ENCODE data around the gene MYO10. TPM values are rescaled to one million over a fixed set of nuclear protein-coding genes. Genes with fewer than 3 reads are reported as not detected.

Gene MYO10
- total RNA-seq, 1 donor from 2014 or later: 4.6 TPM

GRCh38 chr5:16869821-16870796 lies 66.0 kb downstream of the MYO10 start:
- intact Hi-C loops (cut with DNase I): no loop called here
- DNase-seq (ENCODE audit: low spot score): no peak

GRCh38 chr5:16867577-16867953 lies 68.5 kb downstream of the MYO10 start:
- DNase-seq (ENCODE audit: low spot score): no peak
- intact Hi-C loops (cut with DNase I): no loop called here

GRCh38 chr5:16866795-16867576 lies 69.1 kb downstream of the MYO10 start:
- intact Hi-C loops (cut with DNase I): no loop called here

GRCh38 chr5:16866273-16866672 lies 69.8 kb downstream of the MYO10 start:
- no peak for DNase-seq (ENCODE audit: low spot score)
- intact Hi-C loops (cut with DNase I): no loop called here

More at GRCh38 chr5:16866795-16867576, 69.1 kb downstream of the MYO10 start:
- no peak for DNase-seq (ENCODE audit: low spot score)

- no peak for DNase-seq (ENCODE audit: low spot score)
- intact Hi-C loops (cut with DNase I): no loop called here
Observed at GRCh38 chr5:16865151-16865550, 70.9 kb downstream of the MYO10 start.

GRCh38 chr5:16864631-16865131 lies 71.4 kb downstream of the MYO10 start:
- intact Hi-C loops (cut with DNase I): no loop called here
- DNase-seq (ENCODE audit: low spot score): no peak

GRCh38 chr5:16863469-16863946 lies 72.6 kb downstream of the MYO10 start:
- no peak for DNase-seq (ENCODE audit: low spot score)
- intact Hi-C loops (cut with DNase I): no loop called here

GRCh38 chr5:16862777-16863176 lies 73.3 kb downstream of the MYO10 start:
- DNase-seq (ENCODE audit: low spot score): no peak
- intact Hi-C loops (cut with DNase I): no loop called here

GRCh38 chr5:16859346-16859745 lies 76.7 kb downstream of the MYO10 start:
- intact Hi-C loops (cut with DNase I): no loop called here
- DNase-seq (ENCODE audit: low spot score): no peak

GRCh38 chr5:16858151-16858550 lies 77.9 kb downstream of the MYO10 start:
- DNase-seq (ENCODE audit: low spot score): no peak
- intact Hi-C loops (cut with DNase I): no loop called here

GRCh38 chr5:16857635-16858034 lies 78.5 kb downstream of the MYO10 start:
- intact Hi-C loops (cut with DNase I): no loop called here
- DNase-seq (ENCODE audit: low spot score): no peak

GRCh38 chr5:16856531-16856930 lies 79.6 kb downstream of the MYO10 start:
- no peak for DNase-seq (ENCODE audit: low spot score)
- intact Hi-C loops (cut with DNase I): no loop called here

- no peak for DNase-seq (ENCODE audit: low spot score)
- intact Hi-C loops (cut with DNase I): no loop called here
Observed at GRCh38 chr5:16855898-16856297, 80.2 kb downstream of the MYO10 start.

GRCh38 chr5:16855485-16855884 lies 80.6 kb downstream of the MYO10 start:
- no peak for DNase-seq (ENCODE audit: low spot score)
- intact Hi-C loops (cut with DNase I): no loop called here

GRCh38 chr5:16854351-16854750 lies 81.7 kb downstream of the MYO10 start:
- intact Hi-C loops (cut with DNase I): no loop called here
- DNase-seq (ENCODE audit: low spot score): no peak

- intact Hi-C loops (cut with DNase I): no loop called here
Observed at GRCh38 chr5:16853518-16853917, 82.6 kb downstream of the MYO10 start.

GRCh38 chr5:16852251-16853005 lies 83.7 kb downstream of the MYO10 start:
- intact Hi-C loops (cut with DNase I): no loop called here
- DNase-seq (ENCODE audit: low spot score): no peak

More at GRCh38 chr5:16853518-16853917, 82.6 kb downstream of the MYO10 start:
- no peak for DNase-seq (ENCODE audit: low spot score)

GRCh38 chr5:16849775-16850174 lies 86.3 kb downstream of the MYO10 start:
- no peak for DNase-seq (ENCODE audit: low spot score)
- intact Hi-C loops (cut with DNase I): no loop called here

- DNase-seq (ENCODE audit: low spot score): no peak
- intact Hi-C loops (cut with DNase I): no loop called here
Observed at GRCh38 chr5:16849181-16849580, 86.9 kb downstream of the MYO10 start.

- DNase-seq (ENCODE audit: low spot score): no peak
- intact Hi-C loops (cut with DNase I): no loop called here
Observed at GRCh38 chr5:16844952-16845351, 91.1 kb downstream of the MYO10 start.

Measured in cardiac septum (tissue), 1 donor.